Nephron (organoid): Measurements from ENCODE around the gene CARMIL1.

Experiments used
- H3K27ac Mint-ChIP-seq, 3 experiments: 2 replicates each; pipeline ENCODE4 v1.8.0; 2020; ENCODE audit warnings: mixed read lengths in 3 of 3, mild to moderate bottlenecking in 2 of 3, moderate library complexity in 1 of 3
- H3K27me3 Mint-ChIP-seq: 2 replicates; pipeline ENCODE4 v1.8.0; 2021; ENCODE audit warnings: low read depth, mild to moderate bottlenecking, moderate library complexity, mixed read lengths
- H3K36me3 Mint-ChIP-seq: 2 replicates; pipeline ENCODE4 v1.8.0; 2020; ENCODE audit warnings: low read depth, mixed read lengths
- H3K4me1 Mint-ChIP-seq: 2 replicates; pipeline ENCODE4 v1.8.0; 2020; ENCODE audit warnings: mixed read lengths
- H3K4me3 Mint-ChIP-seq, 3 experiments: 2 replicates each; pipeline ENCODE4 v1.8.0; 2020; ENCODE audit warnings: mild to moderate bottlenecking in 3 of 3, mixed read lengths in 3 of 3, moderate library complexity in 2 of 3
- H3K9me3 Mint-ChIP-seq: 2 replicates; pipeline ENCODE4 v1.8.0; 2020; ENCODE audit warnings: mixed read lengths
- TF ChIP-seq, protein P1 (sequence below), 3 experiments: fragments of 200-600 bp; sonication (generic); IDR thresholded peaks; one replicate each; pipeline ENCODE4 v1.5.0; 2021; ENCODE audit warnings: antibody characterized with exemption in 3 of 3; ENCODE audit not compliant: unreplicated experiment in 3 of 3

The CARMIL1 gene

DNA sequence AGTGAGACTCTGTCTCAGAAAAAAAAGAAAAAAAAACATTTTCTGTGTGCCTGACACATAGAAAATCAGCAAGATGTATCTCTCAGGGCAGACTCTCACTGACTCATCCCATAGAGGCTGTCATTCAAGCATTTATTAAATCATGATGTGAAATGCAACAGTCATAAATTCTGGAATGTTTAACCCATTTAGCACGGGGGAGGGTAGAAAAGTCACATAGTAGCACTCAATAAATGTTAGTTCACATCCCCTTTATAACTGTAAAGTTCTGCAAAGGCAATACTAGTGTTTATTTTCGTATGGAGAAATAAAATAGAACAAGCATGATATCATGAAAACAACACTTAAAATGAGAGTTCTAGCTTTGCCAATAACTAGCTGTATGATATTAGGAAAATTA lies 15.5 kb upstream of the CARMIL1 start:
- no peaks in the 10 kb centered on the region for H3K27me3 Mint-ChIP-seq
- no peaks in the 10 kb centered on the region for H3K9me3 Mint-ChIP-seq
- TF ChIP-seq, protein P1, sequence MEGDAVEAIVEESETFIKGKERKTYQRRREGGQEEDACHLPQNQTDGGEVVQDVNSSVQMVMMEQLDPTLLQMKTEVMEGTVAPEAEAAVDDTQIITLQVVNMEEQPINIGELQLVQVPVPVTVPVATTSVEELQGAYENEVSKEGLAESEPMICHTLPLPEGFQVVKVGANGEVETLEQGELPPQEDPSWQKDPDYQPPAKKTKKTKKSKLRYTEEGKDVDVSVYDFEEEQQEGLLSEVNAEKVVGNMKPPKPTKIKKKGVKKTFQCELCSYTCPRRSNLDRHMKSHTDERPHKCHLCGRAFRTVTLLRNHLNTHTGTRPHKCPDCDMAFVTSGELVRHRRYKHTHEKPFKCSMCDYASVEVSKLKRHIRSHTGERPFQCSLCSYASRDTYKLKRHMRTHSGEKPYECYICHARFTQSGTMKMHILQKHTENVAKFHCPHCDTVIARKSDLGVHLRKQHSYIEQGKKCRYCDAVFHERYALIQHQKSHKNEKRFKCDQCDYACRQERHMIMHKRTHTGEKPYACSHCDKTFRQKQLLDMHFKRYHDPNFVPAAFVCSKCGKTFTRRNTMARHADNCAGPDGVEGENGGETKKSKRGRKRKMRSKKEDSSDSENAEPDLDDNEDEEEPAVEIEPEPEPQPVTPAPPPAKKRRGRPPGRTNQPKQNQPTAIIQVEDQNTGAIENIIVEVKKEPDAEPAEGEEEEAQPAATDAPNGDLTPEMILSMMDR (IDR thresholded peaks at IDR 0.05; ENCODE audit: unreplicated experiment in 3 of 3): no peak
- no peak overlapping the region for H3K27ac Mint-ChIP-seq
- H3K36me3 Mint-ChIP-seq: no peaks in the 10 kb centered on the region
- H3K4me3 Mint-ChIP-seq: no peak overlapping the region
- H3K4me1 Mint-ChIP-seq: no peaks in the 10 kb centered on the region

DNA sequence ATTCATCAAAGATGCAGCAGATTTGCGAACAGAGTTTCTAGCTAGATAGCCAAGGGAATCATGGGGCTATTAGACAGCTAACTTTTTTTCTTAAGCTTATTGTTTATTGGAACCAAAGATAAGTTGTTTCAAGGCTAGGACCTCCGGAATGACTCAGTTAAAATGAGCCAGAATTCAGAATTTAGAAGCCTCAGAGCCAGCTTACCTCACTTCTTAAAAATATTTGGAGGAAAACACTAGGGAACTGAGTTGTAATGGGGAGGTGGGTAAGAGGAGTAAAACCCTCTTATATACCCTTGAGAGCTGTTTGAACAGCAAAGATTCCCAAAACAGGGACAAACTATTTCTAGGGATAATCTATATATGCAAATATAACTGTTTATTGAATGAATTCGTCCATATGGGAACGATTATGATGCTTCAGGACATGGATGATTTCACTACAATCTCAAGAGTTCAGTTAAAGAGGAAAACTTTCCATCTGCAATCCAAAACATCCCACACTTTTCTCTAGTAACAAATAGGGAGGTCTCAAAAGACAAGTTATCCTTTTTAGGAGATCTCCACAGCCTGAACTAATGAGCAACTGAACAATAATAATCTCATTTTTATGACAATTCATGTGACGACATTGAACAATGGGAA lies 12.6 kb upstream of the CARMIL1 start:
- no peaks in the 10 kb centered on the region for H3K36me3 Mint-ChIP-seq
- no peaks in the 10 kb centered on the region for H3K4me1 Mint-ChIP-seq
- no peak overlapping the region for H3K4me3 Mint-ChIP-seq
- H3K27ac Mint-ChIP-seq: peak overlapping the region in 1 of 3 experiments; percentile 24
- TF ChIP-seq, protein P1 (IDR thresholded peaks at IDR 0.05; ENCODE audit: unreplicated experiment in 3 of 3): no peak
- no peaks in the 10 kb centered on the region for H3K27me3 Mint-ChIP-seq
- H3K9me3 Mint-ChIP-seq: peaks cover 7% of the 10 kb centered on the region

- no peaks in the 10 kb centered on the region for H3K4me1 Mint-ChIP-seq
- H3K36me3 Mint-ChIP-seq: no peaks in the 10 kb centered on the region
- peaks cover 7% of the 10 kb centered on the region for H3K9me3 Mint-ChIP-seq
- H3K27me3 Mint-ChIP-seq: peaks cover 3% of the 10 kb centered on the region
- H3K4me3 Mint-ChIP-seq: no peak overlapping the region
- no peak overlapping the region for H3K27ac Mint-ChIP-seq
- TF ChIP-seq, protein P1 (IDR thresholded peaks at IDR 0.05; ENCODE audit: unreplicated experiment in 3 of 3): no peak
Measured at GRCh38 chr6:25267662-25268061, 11.5 kb upstream of the CARMIL1 start.

GRCh38 chr6:25270559-25270958 lies 8.6 kb upstream of the CARMIL1 start:
- H3K4me3 Mint-ChIP-seq: no peak overlapping the region
- H3K27ac Mint-ChIP-seq: no peak overlapping the region
- H3K36me3 Mint-ChIP-seq: no peaks in the 10 kb centered on the region
- H3K9me3 Mint-ChIP-seq: peaks cover 7% of the 10 kb centered on the region
- TF ChIP-seq, protein P1 (IDR thresholded peaks at IDR 0.05; ENCODE audit: unreplicated experiment in 3 of 3): no peak
- H3K4me1 Mint-ChIP-seq: no peaks in the 10 kb centered on the region
- H3K27me3 Mint-ChIP-seq: peaks cover 11% of the 10 kb centered on the region

DNA sequence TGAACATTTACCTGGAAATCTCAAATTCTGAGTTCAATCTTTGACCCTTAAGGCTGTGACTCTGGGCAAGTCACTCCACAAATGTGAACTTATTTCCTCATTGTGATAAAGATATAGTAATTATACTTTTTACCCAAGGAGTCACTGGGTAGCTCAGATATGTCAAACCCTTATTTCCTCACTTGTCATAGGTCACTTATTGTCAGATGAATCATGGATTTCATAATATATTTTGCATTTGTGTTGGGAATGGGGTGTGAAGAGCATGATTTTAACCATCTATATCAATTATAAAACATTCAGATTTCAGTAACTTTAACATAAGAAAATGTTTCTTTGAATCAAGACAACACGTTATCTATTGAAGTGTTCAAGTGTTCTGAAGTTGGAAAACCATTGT lies 3.7 kb upstream of the CARMIL1 start:
- H3K4me1 Mint-ChIP-seq: peaks cover 20% of the 10 kb centered on the region
- TF ChIP-seq, protein P1 (IDR thresholded peaks at IDR 0.05; ENCODE audit: unreplicated experiment in 3 of 3): no peak
- H3K4me3 Mint-ChIP-seq: no peak overlapping the region
- H3K27me3 Mint-ChIP-seq: peaks cover 14% of the 10 kb centered on the region
- H3K27ac Mint-ChIP-seq: no peak overlapping the region
- no peaks in the 10 kb centered on the region for H3K9me3 Mint-ChIP-seq
- no peaks in the 10 kb centered on the region for H3K36me3 Mint-ChIP-seq

DNA sequence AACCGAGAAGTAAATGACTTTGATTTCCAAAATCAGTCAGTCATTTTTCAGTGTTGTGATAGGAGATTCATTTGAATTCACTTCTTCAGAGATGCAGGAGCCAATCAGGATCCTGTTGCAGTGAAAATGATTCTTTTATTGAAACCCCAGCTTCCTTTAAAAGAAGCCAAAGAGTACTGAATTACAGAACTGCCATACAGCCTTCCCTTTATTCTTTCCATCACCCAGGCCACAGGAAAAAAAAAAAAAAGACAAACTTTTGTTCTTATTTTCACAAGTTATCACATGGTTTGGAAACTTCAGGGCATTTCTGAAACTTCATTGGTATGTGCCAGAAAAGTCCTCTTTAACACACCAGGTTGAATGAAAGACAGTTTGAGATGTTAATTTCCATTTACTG lies 1.8 kb upstream of the CARMIL1 start:
- peaks cover 13% of the 10 kb centered on the region for H3K27me3 Mint-ChIP-seq
- H3K36me3 Mint-ChIP-seq: no peaks in the 10 kb centered on the region
- TF ChIP-seq, protein P1 (IDR thresholded peaks at IDR 0.05; ENCODE audit: unreplicated experiment in 3 of 3): no peak
- H3K27ac Mint-ChIP-seq: no peak overlapping the region
- peak overlapping the region; percentile 91 to 97 (median 96) for H3K4me3 Mint-ChIP-seq
- H3K4me1 Mint-ChIP-seq: peaks cover 29% of the 10 kb centered on the region
- no peaks in the 10 kb centered on the region for H3K9me3 Mint-ChIP-seq
